Upper lobe of left lung (tissue), 4 donors: ENCODE results near the gene DAPK1.

Experiments
- POLR2A ChIP-seq, 4 donors: fragments of 450-650 bp; IDR thresholded peaks; one replicate each; pipeline ENCODE4 v1.5.1; 2016 to 2017; ENCODE audit warnings: antibody characterized with exemption in 4 of 4, mild to moderate bottlenecking in 2 of 4
- POLR2AphosphoS5 ChIP-seq, 2 donors: sonication (generic); formaldehyde crosslinking; IDR thresholded peaks; one replicate each; pipeline ENCODE4 v1.5.1; 2017; ENCODE audit warnings: antibody characterized with exemption in 2 of 2
- TF ChIP-seq, protein P1 (sequence below), 6 experiments: fragments of 450-650 bp in 4 of 6; fragments of 200-600 bp in 2 of 6; sonication (generic) in 2 of 6; IDR thresholded peaks; one replicate each; pipeline ENCODE4 v1.5.1; 2016 to 2019; ENCODE audit warnings: antibody characterized with exemption in 6 of 6

DNA sequence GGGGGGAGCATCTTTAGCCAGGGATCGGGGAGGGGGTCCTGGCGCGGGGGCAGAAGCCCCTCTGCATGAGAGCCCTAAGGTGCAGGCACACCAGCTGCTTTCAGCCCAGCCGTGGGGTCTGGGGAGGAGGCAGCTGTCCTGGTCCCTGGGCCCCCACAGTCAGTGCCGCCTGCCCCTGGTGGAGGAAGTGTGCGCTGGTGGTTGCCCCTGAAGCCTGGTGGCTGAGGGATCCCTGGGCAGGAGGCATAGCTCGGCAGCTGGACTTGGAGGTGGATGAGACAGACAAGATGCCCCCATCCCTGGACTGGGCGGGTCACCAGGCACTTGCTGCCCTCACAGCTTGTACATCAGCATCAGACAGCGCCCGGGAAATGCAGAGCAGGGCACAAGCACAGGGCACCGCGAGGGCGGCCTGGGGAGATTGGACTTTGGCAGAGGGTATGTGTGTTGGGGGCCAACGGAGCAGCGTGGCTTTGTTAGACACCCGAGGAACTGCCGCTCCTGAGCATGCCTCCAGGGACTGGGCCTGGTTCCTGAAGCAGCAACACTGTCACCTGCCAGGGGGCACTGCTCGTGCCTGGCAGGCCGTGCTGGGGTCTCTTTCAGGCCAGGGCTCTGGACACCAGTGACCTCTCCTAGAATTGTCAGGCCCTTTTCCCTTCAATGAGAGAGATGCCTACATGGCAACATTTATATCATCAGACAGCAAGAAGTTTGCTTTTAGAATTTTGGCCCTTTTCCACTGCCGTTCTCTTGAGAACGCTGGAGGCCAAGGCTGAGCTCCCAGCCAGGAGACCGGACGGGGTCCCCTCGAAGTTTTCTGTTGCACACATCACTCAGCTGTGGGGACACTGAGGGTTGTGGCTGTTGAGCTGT lies 186.3 kb downstream of the DAPK1 start:
- TF ChIP-seq POLR2AphosphoS5 (IDR thresholded peaks at IDR 0.05) (no peak), POLR2A (IDR thresholded peaks at IDR 0.05) (no peak)
- TF ChIP-seq, protein P1, sequence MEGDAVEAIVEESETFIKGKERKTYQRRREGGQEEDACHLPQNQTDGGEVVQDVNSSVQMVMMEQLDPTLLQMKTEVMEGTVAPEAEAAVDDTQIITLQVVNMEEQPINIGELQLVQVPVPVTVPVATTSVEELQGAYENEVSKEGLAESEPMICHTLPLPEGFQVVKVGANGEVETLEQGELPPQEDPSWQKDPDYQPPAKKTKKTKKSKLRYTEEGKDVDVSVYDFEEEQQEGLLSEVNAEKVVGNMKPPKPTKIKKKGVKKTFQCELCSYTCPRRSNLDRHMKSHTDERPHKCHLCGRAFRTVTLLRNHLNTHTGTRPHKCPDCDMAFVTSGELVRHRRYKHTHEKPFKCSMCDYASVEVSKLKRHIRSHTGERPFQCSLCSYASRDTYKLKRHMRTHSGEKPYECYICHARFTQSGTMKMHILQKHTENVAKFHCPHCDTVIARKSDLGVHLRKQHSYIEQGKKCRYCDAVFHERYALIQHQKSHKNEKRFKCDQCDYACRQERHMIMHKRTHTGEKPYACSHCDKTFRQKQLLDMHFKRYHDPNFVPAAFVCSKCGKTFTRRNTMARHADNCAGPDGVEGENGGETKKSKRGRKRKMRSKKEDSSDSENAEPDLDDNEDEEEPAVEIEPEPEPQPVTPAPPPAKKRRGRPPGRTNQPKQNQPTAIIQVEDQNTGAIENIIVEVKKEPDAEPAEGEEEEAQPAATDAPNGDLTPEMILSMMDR (IDR thresholded peaks at IDR 0.05): peak in 1 of 6 experiments; percentile 5
